ENCODE data around the gene PPP1R12B.

The PPP1R12B gene, protein sequence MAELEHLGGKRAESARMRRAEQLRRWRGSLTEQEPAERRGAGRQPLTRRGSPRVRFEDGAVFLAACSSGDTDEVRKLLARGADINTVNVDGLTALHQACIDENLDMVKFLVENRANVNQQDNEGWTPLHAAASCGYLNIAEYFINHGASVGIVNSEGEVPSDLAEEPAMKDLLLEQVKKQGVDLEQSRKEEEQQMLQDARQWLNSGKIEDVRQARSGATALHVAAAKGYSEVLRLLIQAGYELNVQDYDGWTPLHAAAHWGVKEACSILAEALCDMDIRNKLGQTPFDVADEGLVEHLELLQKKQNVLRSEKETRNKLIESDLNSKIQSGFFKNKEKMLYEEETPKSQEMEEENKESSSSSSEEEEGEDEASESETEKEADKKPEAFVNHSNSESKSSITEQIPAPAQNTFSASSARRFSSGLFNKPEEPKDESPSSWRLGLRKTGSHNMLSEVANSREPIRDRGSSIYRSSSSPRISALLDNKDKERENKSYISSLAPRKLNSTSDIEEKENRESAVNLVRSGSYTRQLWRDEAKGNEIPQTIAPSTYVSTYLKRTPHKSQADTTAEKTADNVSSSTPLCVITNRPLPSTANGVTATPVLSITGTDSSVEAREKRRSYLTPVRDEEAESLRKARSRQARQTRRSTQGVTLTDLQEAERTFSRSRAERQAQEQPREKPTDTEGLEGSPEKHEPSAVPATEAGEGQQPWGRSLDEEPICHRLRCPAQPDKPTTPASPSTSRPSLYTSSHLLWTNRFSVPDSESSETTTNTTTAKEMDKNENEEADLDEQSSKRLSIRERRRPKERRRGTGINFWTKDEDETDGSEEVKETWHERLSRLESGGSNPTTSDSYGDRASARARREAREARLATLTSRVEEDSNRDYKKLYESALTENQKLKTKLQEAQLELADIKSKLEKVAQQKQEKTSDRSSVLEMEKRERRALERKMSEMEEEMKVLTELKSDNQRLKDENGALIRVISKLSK

GRCh38 chr1:202348509-202349205 lies at the start of gene PPP1R12B:
Gene PPP1R12B (plus strand): TSS chr1:202348699. CDS start chr1:202348852, 153 bp downstream.
- peak; percentile 85 to 89 (median 86) for DNase-seq (ENCODE audit: low read depth in 3 of 3, low spot score in 1 of 3)

GRCh38 chr1:202302166-202302565 lies 46.3 kb upstream of the PPP1R12B start:
- no peak for DNase-seq (ENCODE audit: low read depth in 3 of 3, low spot score in 1 of 3)

DNA sequence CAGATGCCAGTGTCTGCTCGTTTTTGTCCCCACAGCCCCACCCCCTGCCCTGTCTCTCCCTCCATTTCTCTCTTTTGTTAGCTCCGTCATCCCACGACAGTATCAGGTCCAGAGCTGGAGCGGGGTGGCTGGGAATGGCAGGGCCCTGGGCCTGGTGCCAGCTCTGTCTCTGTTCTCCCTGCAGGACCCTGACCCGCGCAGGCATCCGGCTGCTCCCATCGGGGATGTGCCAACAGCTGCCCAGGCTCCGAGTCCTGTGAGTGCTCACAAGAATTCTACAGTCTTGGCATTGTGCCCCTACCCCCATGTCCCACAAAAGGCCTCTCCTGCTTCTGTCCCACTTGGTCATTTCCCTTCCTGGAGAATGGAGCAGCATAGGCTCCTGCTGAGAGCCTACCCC lies 44.1 kb upstream of the PPP1R12B start:
- DNase-seq (ENCODE audit: low read depth in 3 of 3, low spot score in 1 of 3): no peak

GRCh38 chr1:202305168-202305567 lies 43.3 kb upstream of the PPP1R12B start:
- no peak for DNase-seq (ENCODE audit: low read depth in 3 of 3, low spot score in 1 of 3)

- no peak for DNase-seq (ENCODE audit: low read depth in 3 of 3, low spot score in 1 of 3)
Observed at GRCh38 chr1:202306535-202307345, 41.8 kb upstream of the PPP1R12B start.

GRCh38 chr1:202310071-202310725 lies 38.3 kb upstream of the PPP1R12B start:
- DNase-seq (ENCODE audit: low read depth in 3 of 3, low spot score in 1 of 3): no peak

- DNase-seq (ENCODE audit: low read depth in 3 of 3, low spot score in 1 of 3): no peak
Observed at GRCh38 chr1:202310746-202311145, 37.8 kb upstream of the PPP1R12B start.

DNA sequence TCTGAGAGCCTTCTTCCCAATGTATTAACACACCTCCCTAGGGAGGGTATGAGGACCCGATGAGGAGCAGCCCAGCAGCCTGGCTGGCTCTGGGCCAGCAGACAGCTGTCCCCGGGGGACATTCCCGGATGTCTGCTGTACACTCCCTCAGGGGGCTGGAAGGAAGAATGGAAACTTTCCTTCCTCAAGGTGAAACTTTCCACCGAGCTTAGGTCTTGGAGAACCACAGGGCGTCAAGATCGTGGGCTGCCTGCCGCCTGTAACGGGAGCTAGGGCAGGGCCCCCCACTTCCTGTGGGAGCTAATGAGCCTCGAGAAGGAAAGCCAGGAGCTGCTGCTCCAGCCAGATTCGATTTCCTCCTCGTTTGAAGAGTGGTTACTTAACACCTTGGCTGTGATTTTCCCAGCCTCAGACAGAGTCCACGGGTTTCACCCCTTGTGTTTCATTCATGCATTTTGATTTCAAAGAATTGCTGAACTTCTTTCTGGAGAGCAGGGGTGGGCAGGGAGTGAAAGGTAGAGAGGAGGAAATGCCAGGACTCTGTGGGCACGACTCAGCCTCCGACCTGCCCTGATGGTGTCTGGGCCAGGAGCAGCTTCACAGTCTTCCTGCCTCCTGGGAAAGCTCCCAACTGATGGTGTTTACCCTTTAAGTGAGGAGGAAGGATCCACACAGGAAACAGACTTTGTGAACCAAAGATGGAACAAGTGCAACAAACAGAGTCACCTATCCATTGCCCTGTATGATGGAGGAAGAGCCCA lies 36.4 kb upstream of the PPP1R12B start:
- no peak for DNase-seq (ENCODE audit: low read depth in 3 of 3, low spot score in 1 of 3)

- DNase-seq (ENCODE audit: low read depth in 3 of 3, low spot score in 1 of 3): peak; percentile 46 to 60 (median 51)
Observed at GRCh38 chr1:202315576-202316168, 32.8 kb upstream of the PPP1R12B start.

DNA sequence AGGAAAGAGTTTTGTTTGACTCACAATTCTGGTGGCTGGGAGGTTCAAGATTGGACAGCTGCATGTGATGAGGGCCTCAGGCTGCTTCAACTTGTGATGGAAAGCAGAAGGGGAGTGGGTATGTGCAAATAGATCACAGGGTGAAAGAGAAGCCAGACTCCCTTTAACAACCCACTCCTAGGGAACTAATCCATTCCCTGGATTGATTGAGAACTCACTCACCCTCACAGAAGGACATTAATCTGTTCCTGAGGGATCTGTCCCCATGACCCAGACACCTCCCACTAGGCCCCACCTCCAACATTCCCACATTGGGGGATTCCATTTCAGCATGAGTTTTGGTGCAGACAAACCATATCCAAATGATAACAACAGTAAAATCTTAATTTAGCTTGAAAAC lies 32.3 kb upstream of the PPP1R12B start:
- DNase-seq (ENCODE audit: low read depth in 3 of 3, low spot score in 1 of 3): no peak

DNA sequence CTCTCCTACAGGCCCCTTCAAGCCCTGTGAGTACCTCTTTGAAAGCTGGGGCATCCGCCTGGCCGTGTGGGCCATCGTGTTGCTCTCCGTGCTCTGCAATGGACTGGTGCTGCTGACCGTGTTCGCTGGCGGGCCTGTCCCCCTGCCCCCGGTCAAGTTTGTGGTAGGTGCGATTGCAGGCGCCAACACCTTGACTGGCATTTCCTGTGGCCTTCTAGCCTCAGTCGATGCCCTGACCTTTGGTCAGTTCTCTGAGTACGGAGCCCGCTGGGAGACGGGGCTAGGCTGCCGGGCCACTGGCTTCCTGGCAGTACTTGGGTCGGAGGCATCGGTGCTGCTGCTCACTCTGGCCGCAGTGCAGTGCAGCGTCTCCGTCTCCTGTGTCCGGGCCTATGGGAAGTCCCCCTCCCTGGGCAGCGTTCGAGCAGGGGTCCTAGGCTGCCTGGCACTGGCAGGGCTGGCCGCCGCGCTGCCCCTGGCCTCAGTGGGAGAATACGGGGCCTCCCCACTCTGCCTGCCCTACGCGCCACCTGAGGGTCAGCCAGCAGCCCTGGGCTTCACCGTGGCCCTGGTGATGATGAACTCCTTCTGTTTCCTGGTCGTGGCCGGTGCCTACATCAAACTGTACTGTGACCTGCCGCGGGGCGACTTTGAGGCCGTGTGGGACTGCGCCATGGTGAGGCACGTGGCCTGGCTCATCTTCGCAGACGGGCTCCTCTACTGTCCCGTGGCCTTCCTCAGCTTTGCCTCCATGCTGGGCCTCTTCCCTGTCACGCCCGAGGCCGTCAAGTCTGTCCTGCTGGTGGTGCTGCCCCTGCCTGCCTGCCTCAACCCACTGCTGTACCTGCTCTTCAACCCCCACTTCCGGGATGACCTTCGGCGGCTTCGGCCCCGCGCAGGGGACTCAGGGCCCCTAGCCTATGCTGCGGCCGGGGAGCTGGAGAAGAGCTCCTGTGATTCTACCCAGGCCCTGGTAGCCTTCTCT lies 30.3 kb upstream of the PPP1R12B start:
- DNase-seq (ENCODE audit: low read depth in 3 of 3, low spot score in 1 of 3): no peak

GRCh38 chr1:202319381-202320080 lies 29.0 kb upstream of the PPP1R12B start:
- no peak for DNase-seq (ENCODE audit: low read depth in 3 of 3, low spot score in 1 of 3)

- DNase-seq (ENCODE audit: low read depth in 3 of 3, low spot score in 1 of 3): no peak
Observed at GRCh38 chr1:202320081-202320405, 28.5 kb upstream of the PPP1R12B start.

DNA sequence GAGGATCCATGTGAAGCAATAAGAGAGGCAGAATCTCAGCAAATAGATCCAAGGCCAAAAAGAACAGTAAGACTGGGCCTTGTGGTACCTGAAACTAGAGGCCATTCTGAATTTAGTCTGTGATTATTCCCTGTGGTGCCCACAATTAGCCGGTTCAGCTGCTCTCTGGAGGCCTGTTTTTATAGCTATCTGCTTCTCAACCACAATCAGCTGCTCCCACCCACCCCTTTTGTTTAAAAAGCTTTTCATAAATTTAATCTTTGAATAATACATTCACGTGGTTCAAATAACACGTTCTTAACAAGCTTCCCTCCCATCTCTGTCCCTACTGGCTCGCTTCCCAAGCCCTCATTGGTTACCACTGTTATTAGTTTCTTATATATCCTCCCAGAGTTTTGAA lies 24.8 kb upstream of the PPP1R12B start:
- DNase-seq (ENCODE audit: low read depth in 3 of 3, low spot score in 1 of 3): no peak

DNA sequence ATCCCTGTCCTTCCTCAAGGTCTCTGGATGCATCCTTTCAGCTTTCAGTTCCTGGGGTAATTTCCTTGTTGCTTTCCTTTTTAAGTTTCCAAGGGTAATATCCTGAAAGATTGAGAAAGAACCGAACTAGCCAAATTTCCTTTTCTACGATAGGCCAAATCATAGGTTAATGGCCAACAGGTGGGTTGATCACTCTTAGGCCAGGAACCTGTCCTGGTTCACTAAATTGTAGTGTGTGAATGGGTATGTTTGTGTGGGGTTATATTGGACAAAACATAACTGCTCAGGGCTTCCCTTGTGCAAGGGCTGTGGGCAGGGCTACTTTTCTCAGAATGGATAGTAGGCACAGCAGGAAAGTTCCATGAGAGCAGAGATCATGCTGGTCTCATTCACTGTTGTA lies 23.9 kb upstream of the PPP1R12B start:
- no peak for DNase-seq (ENCODE audit: low read depth in 3 of 3, low spot score in 1 of 3)

DNA sequence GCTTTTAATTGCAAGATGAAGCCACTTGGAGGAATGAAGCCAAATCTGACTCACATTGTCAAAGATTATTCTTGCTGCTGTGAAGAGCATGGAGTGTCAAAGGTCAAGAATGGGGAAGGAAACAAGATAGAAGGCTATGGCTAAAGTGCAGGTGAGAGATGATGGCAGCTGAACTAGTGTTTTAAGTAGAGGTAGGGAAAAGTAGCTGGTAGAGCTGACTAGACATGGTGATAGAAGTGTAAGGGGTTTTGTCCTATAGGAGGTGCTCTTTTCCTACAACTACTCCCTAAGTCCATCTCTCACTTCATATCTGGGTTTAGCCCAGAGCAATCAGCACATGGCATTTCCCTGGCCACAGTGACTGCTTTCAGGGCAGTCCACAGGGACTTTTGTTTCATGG lies 18.6 kb upstream of the PPP1R12B start:
- no peak for DNase-seq (ENCODE audit: low read depth in 3 of 3, low spot score in 1 of 3)

DNA sequence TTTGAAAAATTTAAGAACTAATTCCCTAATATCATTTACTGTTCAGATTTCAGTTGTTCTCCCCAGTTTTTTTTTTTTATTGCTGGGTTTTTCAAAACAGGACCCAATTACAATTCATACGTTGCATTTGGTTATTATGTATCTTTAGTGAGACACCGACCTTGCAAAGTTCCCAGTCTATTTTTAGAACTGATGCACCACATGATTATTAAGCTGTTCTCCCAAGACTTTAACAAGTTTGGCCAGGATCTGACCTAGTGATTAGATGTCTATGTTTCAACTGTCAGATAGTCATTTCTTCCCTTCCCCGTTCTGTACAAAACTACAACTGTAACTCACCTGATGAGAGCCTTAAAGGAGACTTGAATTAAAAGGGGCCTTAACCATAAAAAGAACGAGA lies 14.6 kb upstream of the PPP1R12B start:
- no peak for DNase-seq (ENCODE audit: low read depth in 3 of 3, low spot score in 1 of 3)

Data from stimulated activated CD4-positive, alpha-beta T cell treated with anti-CD3 and anti-CD28 coated beads, TNF-alpha, amount 100 ng/mL, for 1 hour (primary cell).